Astrocyte (in vitro differentiated cells and primary cell): ENCODE results near the gene SHROOM3.

Experiments used
- EZH2 ChIP-seq: IDR thresholded peaks from 2 replicates; pipeline ENCODE4 v1.6.1; 2012; ENCODE audit warnings: mild to moderate bottlenecking, low read length, inconsistent platforms; ENCODE audit not compliant: insufficient read depth
- TF ChIP-seq, protein P1 (sequence below): IDR thresholded peaks from 2 replicates; pipeline ENCODE4 v1.5.1; 2011; ENCODE audit warnings: low read depth, mild to moderate bottlenecking, inconsistent platforms, low read length, moderate library complexity; ENCODE audit not compliant: insufficient read depth

DNA sequence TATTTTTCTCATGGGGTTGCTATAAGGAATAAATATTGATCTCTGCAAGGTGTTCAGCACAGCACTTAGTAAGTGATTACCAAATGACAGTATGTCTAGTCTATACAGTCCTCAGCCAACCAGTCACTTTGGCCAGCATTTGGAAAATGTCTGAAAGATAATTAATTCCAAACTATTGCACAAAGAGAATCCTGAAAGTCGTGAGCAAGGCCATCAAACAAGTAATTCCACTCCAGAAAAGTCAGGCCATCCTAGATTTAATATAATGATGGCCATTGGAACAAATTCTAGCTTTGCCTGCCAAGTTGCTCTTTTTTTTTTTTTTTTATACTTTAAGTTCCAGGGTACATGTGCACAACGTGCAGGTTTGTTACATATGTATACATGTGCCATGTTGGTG lies 96.6 kb downstream of the SHROOM3 start:
- TF ChIP-seq, protein P1, sequence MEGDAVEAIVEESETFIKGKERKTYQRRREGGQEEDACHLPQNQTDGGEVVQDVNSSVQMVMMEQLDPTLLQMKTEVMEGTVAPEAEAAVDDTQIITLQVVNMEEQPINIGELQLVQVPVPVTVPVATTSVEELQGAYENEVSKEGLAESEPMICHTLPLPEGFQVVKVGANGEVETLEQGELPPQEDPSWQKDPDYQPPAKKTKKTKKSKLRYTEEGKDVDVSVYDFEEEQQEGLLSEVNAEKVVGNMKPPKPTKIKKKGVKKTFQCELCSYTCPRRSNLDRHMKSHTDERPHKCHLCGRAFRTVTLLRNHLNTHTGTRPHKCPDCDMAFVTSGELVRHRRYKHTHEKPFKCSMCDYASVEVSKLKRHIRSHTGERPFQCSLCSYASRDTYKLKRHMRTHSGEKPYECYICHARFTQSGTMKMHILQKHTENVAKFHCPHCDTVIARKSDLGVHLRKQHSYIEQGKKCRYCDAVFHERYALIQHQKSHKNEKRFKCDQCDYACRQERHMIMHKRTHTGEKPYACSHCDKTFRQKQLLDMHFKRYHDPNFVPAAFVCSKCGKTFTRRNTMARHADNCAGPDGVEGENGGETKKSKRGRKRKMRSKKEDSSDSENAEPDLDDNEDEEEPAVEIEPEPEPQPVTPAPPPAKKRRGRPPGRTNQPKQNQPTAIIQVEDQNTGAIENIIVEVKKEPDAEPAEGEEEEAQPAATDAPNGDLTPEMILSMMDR: no peak
- no peak for TF ChIP-seq EZH2
